HepG2 (cell line): ENCODE measurements around the gene BCAS3. TPM values are rescaled to one million over a fixed set of nuclear protein-coding genes. Genes with fewer than 3 reads are reported as not detected.
A peak's percentile ranks its signal among the peaks of the same experiment; 100 is the strongest.

ENCODE experiments used
- CENPBD1 ChIP-seq: sonication (generic); formaldehyde crosslinking; IDR thresholded peaks from 2 replicates; pipeline ENCODE4 v1.8.0; 2022; ENCODE audit warnings: missing genetic modification reagents, low read depth, mild to moderate bottlenecking, borderline replicate concordance
- HOXA3 ChIP-seq: sonication (generic); formaldehyde crosslinking; IDR thresholded peaks from 2 replicates; pipeline ENCODE4 v1.5.0; 2020; ENCODE audit warnings: missing genetic modification reagents
- MAF1 ChIP-seq: sonication (generic); formaldehyde crosslinking; IDR thresholded peaks from 2 replicates; pipeline ENCODE4 v1.5.0; 2020; ENCODE audit warnings: missing genetic modification reagents, borderline replicate concordance
- MIER2 ChIP-seq: IDR thresholded peaks from 2 replicates; pipeline ENCODE4 v1.6.1; 2016; ENCODE audit warnings: missing biosample characterization, missing genetic modification reagents
- PCBP2 ChIP-seq: fragments of 200-400 bp; formaldehyde crosslinking; optimal IDR thresholded peaks from 2 replicates; pipeline ENCODE3; 2018; ENCODE audit warnings: low read length, low read depth; ENCODE audit not compliant: poor library complexity, severe bottlenecking
- RNF219 ChIP-seq: sonication (generic); formaldehyde crosslinking; IDR thresholded peaks from 2 replicates; pipeline ENCODE4 v1.5.0; 2020; ENCODE audit warnings: mild to moderate bottlenecking, missing genetic modification reagents
- SOX6 ChIP-seq, 2 experiments: fragments of 450-650 bp in 1 of 2; sonication (generic) in 1 of 2; formaldehyde crosslinking in 1 of 2; IDR thresholded peaks; 2 replicates each; pipeline versions ENCODE4 v1.4.0 to v1.6.1; 2017 to 2020; ENCODE audit warnings: antibody characterized with exemption in 1 of 2, mild to moderate bottlenecking in 1 of 2, missing genetic modification reagents in 1 of 2
- TFDP1 ChIP-seq: IDR thresholded peaks from 2 replicates; pipeline ENCODE4 v1.6.1; 2016; ENCODE audit warnings: missing compliant biosample characterization, missing genetic modification reagents, borderline replicate concordance
- THAP8 ChIP-seq: sonication (generic); formaldehyde crosslinking; IDR thresholded peaks from 2 replicates; pipeline ENCODE4 v1.5.1; 2020; ENCODE audit warnings: missing genetic modification reagents, mild to moderate bottlenecking, borderline replicate concordance
- TIGD3 ChIP-seq: sonication (generic); formaldehyde crosslinking; IDR thresholded peaks from 2 replicates; pipeline ENCODE4 v1.5.1; 2020; ENCODE audit warnings: mild to moderate bottlenecking, missing genetic modification reagents, borderline replicate concordance
- TOE1 ChIP-seq: sonication (generic); formaldehyde crosslinking; IDR thresholded peaks from 2 replicates; pipeline ENCODE4 v1.4.0; 2020; ENCODE audit warnings: mild to moderate bottlenecking, missing genetic modification reagents
- ZBTB39 ChIP-seq: sonication (generic); formaldehyde crosslinking; IDR thresholded peaks from 2 replicates; pipeline ENCODE4 v1.5.0; 2020; ENCODE audit warnings: missing genetic modification reagents
- ZFP82 ChIP-seq: sonication (generic); formaldehyde crosslinking; IDR thresholded peaks from 2 replicates; pipeline ENCODE4 v1.5.1; 2020; ENCODE audit warnings: mild to moderate bottlenecking, missing genetic modification reagents, borderline replicate concordance
- ZFP90 ChIP-seq: sonication (generic); formaldehyde crosslinking; IDR thresholded peaks from 2 replicates; pipeline ENCODE4 v1.8.0; 2022; ENCODE audit warnings: missing genetic modification reagents, mild to moderate bottlenecking, inconsistent platforms, borderline replicate concordance
- ZMYM3 ChIP-seq: sonication (generic); formaldehyde crosslinking; IDR thresholded peaks from 2 replicates; pipeline ENCODE4 v1.5.1; 2020; ENCODE audit warnings: mild to moderate bottlenecking, missing genetic modification reagents
- ZNF276 ChIP-seq: sonication (generic); formaldehyde crosslinking; IDR thresholded peaks from 2 replicates; pipeline ENCODE4 v1.4.0; 2020; ENCODE audit warnings: mild to moderate bottlenecking, low read depth, missing genetic modification reagents
- ZNF354B ChIP-seq: sonication (generic); formaldehyde crosslinking; IDR thresholded peaks from 2 replicates; pipeline ENCODE4 v1.8.0; 2022; ENCODE audit warnings: mild to moderate bottlenecking, missing genetic modification reagents
- ZNF605 ChIP-seq: sonication (generic); formaldehyde crosslinking; IDR thresholded peaks from 2 replicates; pipeline ENCODE4 v1.8.0; 2022; ENCODE audit warnings: mild to moderate bottlenecking, missing genetic modification reagents
- polyA plus RNA-seq, 8 experiments: library from polyadenylated mRNA; depleted of rRNA in 3 of 8; stranded (reverse) in 7 of 8; unstranded in 1 of 8; fragments of >200 nt; fragmentation: Illumina TruSeq in 4 of 8; extraction: Trizol in 4 of 8; gene quantifications; 2 replicates each; pipeline versions ENCODE4 v1.2.1 to v1.2.3, GENCODE V29; 2011 to 2016; ENCODE audit warnings: low read depth in 4 of 8, missing spikeins in 1 of 8, mixed read lengths in 1 of 8; ENCODE audit not compliant: insufficient read depth in 1 of 8
- total RNA-seq, 5 experiments: library from RNA; depleted of rRNA; stranded (reverse); fragments of >200 nt; fragmentation: Illumina TruSeq; extraction: Trizol; gene quantifications; 2 replicates each; pipeline ENCODE4 v1.2.3, GENCODE V29; 2016; ENCODE audit warnings: low read depth in 1 of 5

BCAS3 gene
- total and polyA plus RNA-seq, 2 of the 13 experiments (the other 11 are each of a cell fraction or from before 2014, with no cell fraction given) = 10.7 to 11.2 TPM

- TF ChIP-seq CENPBD1 (CRISPR knock-in tag) (no peak), TIGD3 (CRISPR knock-in tag) (no peak), TFDP1 (CRISPR knock-in tag) (0 out of 2 replicates have a peak, but pooled peaks have one; percentile 39), ZBTB39 (CRISPR knock-in tag) (no peak), ZNF605 (CRISPR knock-in tag) (no peak), ZNF276 (CRISPR knock-in tag) (no peak), ZFP82 (CRISPR knock-in tag) (no peak), TOE1 (peak; percentile 70; the same call in 1 of the 2 replicates), HOXA3 (CRISPR knock-in tag) (peak; percentile 83), ZMYM3 (CRISPR knock-in tag) (peak; percentile 56; the same call in 1 of the 2 replicates), ZNF354B (CRISPR knock-in tag) (no peak), SOX6 (IDR thresholded peaks at IDR 0.05) (no peak), SOX6 (CRISPR knock-in tag; IDR thresholded peaks at IDR 0.05) (peak; percentile 71; the same call in 1 of the 2 replicates), MAF1 (CRISPR knock-in tag) (no peak), RNF219 (no peak), PCBP2 (no peak), THAP8 (CRISPR knock-in tag) (no peak), ZFP90 (CRISPR knock-in tag) (peak; percentile 91), MIER2 (CRISPR knock-in tag) (no peak)
Measured at GRCh38 chr17:61393904-61394629, 716.4 kb downstream of the BCAS3 start (continued).
